NCI-H524 (cell line): ENCODE data around the gene DNASE2.

ENCODE experiments used
- DNase-seq, 2 experiments: peaks; one replicate each; lab custom pipeline; 2025; lab: John Stamatoyannopoulos, UW

Gene DNASE2

DNA sequence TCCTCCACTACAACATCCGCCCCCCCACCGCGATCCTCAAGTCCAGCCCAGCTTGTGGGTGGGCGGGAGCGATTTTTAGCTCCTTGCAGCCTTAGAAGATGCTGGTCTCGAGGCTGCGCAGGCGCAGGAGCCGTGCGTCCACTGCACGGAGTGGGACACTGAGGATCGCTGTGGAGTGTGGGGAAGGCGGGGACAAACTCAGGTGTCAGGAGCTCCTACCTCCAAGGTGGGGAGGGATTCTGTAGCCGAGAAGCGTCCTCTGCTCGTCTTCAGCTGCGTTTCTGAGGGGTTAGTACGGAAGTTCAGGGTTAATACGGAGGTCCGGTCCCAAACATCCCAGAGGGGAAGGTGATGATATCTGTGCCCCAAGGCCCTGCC is 46.7 kb downstream of the DNASE2 start, which contains the start of gene RTBDN:
Gene RTBDN, minus strand, starts transcription at position 14 of the 378 bp plus-strand sequence. CDS start 4,600 bp downstream, outside the sequence.
- DNase-seq: no peak

DNA sequence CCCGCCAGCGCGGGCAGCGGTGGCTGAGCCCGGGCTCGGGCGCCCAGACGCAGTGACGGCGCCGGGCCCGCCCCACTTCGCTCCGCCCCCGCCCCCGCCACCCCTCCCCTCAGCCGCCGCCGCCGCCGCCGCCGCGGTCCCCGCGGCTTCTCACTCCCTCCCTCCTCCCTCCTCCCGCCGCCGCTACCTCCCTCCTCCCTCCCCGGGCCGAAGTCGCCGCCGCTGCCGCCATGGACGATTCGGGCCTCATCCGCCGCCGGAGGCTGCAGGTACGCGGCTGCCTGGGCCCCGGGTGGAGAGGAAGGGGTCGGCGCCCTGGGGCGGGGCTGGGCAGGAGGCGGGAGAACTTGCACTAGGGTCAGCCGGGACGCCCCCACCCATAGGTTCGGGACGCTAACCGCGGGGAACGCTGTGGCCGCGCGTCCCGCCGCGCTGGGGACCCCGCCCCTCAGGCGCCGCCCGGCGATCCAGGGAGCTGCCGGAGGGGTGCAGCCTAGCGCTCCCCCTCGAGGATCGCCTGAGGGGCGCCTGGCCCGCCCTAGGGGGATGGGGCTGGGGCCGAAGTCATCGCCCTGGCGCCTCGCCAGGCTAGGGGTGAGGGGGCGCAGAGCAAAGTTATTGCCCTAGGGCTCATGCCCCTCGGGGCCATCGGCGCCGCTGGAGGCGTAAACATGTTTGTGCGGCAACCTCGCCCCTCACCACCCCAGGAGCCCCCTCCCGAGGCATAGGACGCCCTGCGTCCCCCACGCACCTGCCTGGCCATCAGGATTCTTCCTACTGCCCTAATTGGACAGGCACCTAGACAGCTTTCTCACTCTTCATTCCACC is 47.3 kb downstream of the DNASE2 start:
- peak; percentile 43 to 60 for DNase-seq

DNA sequence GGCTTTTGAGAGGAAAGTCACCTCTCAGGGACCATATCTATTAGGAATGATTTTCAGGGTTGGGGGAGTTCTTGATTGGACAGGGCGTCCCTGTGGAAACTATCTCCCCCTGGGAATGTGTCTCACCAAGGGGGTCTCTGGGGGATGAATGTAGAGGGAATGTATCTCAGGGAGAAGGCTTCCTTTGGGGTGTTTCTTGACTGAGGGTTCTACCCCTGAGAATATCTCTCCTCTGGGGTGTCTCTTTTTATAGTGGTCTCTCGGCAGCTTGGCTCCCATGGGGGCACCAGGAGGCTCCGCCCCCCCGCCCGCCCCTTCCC is 47.9 kb downstream of the DNASE2 start:
- peak in 1 of 2 experiments; percentile 73 for DNase-seq

DNA sequence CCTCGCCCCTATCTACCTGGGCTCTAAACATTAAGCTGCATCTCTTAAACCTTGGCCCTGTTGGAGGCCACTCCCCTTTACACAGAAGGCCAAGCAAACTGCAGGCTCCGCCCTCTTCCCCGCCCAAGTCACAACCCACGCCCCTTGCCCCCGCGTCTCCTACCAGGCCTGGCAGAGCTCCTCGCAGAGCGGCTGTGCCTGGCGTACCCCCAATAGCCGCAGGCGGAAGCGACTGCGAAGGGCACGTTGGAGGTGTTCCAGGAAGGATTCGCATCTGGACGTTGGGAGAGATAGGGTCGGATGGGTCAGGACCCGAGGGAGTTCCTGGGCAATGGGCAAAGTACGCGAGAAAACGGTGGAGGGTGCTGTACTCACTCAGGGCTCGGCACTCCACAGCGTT is 52.8 kb downstream of the DNASE2 start:
- DNase-seq: peak in 1 of 2 experiments; percentile 57

DNA sequence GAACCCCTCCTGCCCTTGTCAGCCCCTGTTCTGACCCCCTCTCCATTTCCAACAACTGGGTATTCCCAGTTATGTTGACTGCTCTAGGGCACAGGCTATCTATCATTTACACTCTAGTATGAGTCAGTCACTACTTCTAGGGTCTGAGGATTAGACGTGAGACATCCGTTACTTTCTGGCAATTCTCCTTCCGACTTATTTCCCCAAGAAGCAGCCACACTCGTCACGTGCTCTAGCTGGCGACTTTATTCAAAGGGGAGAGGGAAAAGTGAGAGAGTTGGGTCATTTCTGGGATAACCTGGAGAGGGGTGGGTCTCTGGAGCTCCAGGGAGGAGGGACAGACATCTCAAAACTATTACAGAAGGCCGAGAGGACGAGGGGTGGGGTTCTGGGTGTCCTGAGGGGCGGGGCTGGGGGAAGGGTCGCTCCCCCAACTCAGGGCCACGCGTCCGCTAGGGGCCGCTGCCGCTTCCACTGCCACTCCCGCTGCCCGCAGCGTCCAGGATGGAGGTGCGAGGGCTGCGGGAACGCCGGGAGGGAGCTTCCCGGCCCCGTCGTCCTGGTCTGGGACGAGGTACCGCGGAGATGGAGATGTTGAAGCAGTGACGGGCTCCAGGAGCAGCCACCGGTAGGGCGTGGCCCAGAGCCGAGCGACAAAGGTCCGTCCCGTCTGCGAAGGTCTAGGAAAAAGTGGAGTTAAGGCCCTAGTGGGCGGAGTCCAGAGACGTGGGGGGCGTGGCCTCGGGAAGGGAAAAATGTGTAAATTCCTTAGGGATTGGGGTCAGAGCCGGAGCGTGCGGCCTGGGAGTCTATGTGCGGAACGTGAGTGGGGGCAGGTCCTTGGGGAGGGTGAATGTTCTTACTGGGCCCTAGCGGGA is 55.8 kb downstream of the DNASE2 start:
- peak; percentile 37 to 66 for DNase-seq
